HFF-Myc (cell line): Measurements from ENCODE around the gene DHRS1.

ENCODE experiments used
- DNase-seq: peaks from one replicate; pipeline ENCODE4 v3.0.0-alpha.2; 2011; ENCODE audit warnings: low read depth; ENCODE audit errors: extremely low read depth
- H3K4me3 ChIP-seq: replicated peaks from 2 replicates; pipeline ENCODE4 v1.5.1; 2011; ENCODE audit warnings: low read depth, mild to moderate bottlenecking, control low read depth, low read length
- CTCF ChIP-seq: IDR thresholded peaks from 2 replicates; pipeline ENCODE4 v1.5.1; 2012; ENCODE audit warnings: mild to moderate bottlenecking, low read depth, low read length, control low read depth; ENCODE audit errors: missing control alignments

DHRS1 gene

GRCh38 chr14:24339284-24340151 lies 39.9 kb upstream of the DHRS1 start, which contains the start of gene RIPK3:
Gene RIPK3, minus strand, starts transcription at chr14:24339991. Its CDS starts 165 bp downstream, at chr14:24339826.
- 0 out of 2 replicates have a peak within 1 kb of the TSS, but pooled peaks have one; percentile 9 for H3K4me3 ChIP-seq
- no peak for DNase-seq
- TF ChIP-seq CTCF, result no peak

- no peak for TF ChIP-seq CTCF
- DNase-seq, result no peak
- no peak overlapping the region for H3K4me3 ChIP-seq
These were observed 39.3 kb upstream of the DHRS1 start for GRCh38 chr14:24338843-24339242.

GRCh38 chr14:24337824-24338175 lies 38.2 kb upstream of the DHRS1 start:
- no peak overlapping the region for H3K4me3 ChIP-seq
- DNase-seq, result no peak
- no peak for TF ChIP-seq CTCF

GRCh38 chr14:24337144-24337823 lies 37.7 kb upstream of the DHRS1 start:
- TF ChIP-seq CTCF, result no peak
- H3K4me3 ChIP-seq, result no peak overlapping the region
- no peak for DNase-seq

GRCh38 chr14:24335461-24336171 lies 36.0 kb upstream of the DHRS1 start:
- no peak for DNase-seq
- H3K4me3 ChIP-seq, result no peak overlapping the region
- TF ChIP-seq CTCF, result no peak

- no peak for DNase-seq
- H3K4me3 ChIP-seq, result peak within 1 kb of the TSS; percentile 52
- TF ChIP-seq CTCF, result no peak
These were observed 35.1 kb upstream of the DHRS1 start, which contains the start of gene ADCY4 for GRCh38 chr14:24334431-24335291. Gene ADCY4, minus strand, starts transcription at chr14:24335071. Its CDS starts 419 bp downstream, at chr14:24334652.
